IgD-negative memory B cell (primary cell): ENCODE measurements around the gene ROCK2. TPM values are rescaled to one million over a fixed set of nuclear protein-coding genes. Genes with fewer than 3 reads are reported as not detected.

Source experiments
- H3K27ac Mint-ChIP-seq, 3 donors: one replicate each; pipeline ENCODE4 v1.8.0; 2020 to 2022; ENCODE audit warnings: mild to moderate bottlenecking in 3 of 3, mixed read lengths in 3 of 3, moderate library complexity in 1 of 3
- H3K27me3 Mint-ChIP-seq: one replicate; pipeline ENCODE4 v1.8.0; 2021; ENCODE audit warnings: mixed read lengths
- H3K36me3 Mint-ChIP-seq: one replicate; pipeline ENCODE4 v1.8.0; 2020; ENCODE audit warnings: mild to moderate bottlenecking, mixed read lengths
- H3K4me1 Mint-ChIP-seq, 3 donors: one replicate each; pipeline ENCODE4 v1.8.0; 2020 to 2022; ENCODE audit warnings: mixed read lengths in 3 of 3, mild to moderate bottlenecking in 1 of 3
- H3K4me3 Mint-ChIP-seq, 4 donors: one replicate each; pipeline ENCODE4 v1.8.0; 2020 to 2022; ENCODE audit warnings: mild to moderate bottlenecking in 4 of 4, mixed read lengths in 4 of 4, moderate library complexity in 3 of 4
- H3K9me3 Mint-ChIP-seq, 3 donors: one replicate each; pipeline ENCODE4 v1.8.0; 2020 to 2021; ENCODE audit warnings: mixed read lengths in 3 of 3, mild to moderate bottlenecking in 1 of 3
- polyA plus RNA-seq: library from polyadenylated mRNA; unstranded; fragments of 300-500 nt; fragmentation: Illumina TruSeq; gene quantifications from one replicate; pipeline ENCODE4 v1.2.3, GENCODE V29; 2021

Gene ROCK2
- polyA plus RNA-seq, 1 donor from 2014 or later: 13.3 TPM

DNA sequence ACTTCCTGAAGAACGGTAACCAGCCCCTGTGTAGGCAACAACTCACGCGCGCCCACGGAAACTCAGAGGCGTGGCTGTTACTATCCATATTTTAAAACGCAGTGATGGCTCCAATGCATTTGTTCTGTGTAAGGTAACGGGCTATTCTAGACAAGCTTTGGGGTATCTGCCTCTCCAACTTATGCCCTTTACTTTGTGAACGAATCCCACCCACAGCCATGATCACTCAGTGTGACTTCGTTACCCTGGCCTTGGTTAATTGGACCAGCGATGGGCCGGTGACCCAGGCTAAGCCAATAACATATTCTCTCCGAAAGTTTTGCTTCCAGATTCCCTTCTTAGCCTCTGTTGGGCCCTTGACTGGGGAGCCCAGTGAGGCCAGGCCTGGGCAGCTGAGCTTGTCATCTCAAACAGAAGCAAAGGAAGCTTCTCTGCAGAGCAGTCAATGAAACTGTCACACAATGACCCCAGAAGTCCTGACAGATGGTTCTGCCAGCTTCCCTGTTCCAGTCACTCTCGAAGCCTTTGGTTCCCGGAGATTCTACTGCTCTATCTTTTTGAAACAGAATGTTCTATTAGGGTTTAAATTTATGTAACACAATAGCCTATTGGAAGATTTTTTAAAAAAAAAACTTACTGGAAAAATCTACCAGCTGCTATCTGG lies 30.7 kb upstream of the ROCK2 start:
- no peaks in the 10 kb centered on the region for H3K9me3 Mint-ChIP-seq
- no peaks in the 10 kb centered on the region for H3K27me3 Mint-ChIP-seq
- H3K36me3 Mint-ChIP-seq: no peaks in the 10 kb centered on the region
- peaks cover 47 to 51% (median 50%) of the 10 kb centered on the region in 3 donors for H3K4me1 Mint-ChIP-seq
- peak overlapping the region; percentile 82 to 97 (median 93) for H3K27ac Mint-ChIP-seq
- H3K4me3 Mint-ChIP-seq: peak overlapping the region; percentile 48 to 87 (median 76)

DNA sequence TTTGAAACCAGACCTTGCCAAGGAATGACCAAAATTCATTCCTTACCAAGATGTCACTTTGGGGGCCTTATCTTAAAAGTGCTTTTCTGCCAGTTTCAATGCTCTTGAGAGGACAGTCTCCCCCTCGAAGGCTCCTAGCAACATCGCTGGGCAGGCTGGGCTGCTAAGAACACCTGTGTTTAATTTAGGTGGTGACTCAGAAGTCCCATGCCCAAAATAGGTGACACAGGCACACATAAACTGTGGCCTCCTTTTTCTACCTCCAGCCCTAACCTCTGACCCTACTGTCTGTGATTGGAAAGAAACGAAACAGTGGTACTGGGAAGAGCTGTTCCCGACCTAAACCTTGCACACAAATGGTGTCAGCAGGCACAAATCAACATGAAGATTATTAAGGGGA lies 28.7 kb upstream of the ROCK2 start:
- H3K4me1 Mint-ChIP-seq: peaks cover 35 to 40% (median 37%) of the 10 kb centered on the region in 3 donors
- peak overlapping the region in 2 of 3 donors; percentile 93 to 97 for H3K27ac Mint-ChIP-seq
- no peaks in the 10 kb centered on the region for H3K9me3 Mint-ChIP-seq
- H3K36me3 Mint-ChIP-seq: no peaks in the 10 kb centered on the region
- H3K4me3 Mint-ChIP-seq: peak overlapping the region in 2 of 4 donors; percentile 3 to 87
- peaks cover 3% of the 10 kb centered on the region for H3K27me3 Mint-ChIP-seq

DNA sequence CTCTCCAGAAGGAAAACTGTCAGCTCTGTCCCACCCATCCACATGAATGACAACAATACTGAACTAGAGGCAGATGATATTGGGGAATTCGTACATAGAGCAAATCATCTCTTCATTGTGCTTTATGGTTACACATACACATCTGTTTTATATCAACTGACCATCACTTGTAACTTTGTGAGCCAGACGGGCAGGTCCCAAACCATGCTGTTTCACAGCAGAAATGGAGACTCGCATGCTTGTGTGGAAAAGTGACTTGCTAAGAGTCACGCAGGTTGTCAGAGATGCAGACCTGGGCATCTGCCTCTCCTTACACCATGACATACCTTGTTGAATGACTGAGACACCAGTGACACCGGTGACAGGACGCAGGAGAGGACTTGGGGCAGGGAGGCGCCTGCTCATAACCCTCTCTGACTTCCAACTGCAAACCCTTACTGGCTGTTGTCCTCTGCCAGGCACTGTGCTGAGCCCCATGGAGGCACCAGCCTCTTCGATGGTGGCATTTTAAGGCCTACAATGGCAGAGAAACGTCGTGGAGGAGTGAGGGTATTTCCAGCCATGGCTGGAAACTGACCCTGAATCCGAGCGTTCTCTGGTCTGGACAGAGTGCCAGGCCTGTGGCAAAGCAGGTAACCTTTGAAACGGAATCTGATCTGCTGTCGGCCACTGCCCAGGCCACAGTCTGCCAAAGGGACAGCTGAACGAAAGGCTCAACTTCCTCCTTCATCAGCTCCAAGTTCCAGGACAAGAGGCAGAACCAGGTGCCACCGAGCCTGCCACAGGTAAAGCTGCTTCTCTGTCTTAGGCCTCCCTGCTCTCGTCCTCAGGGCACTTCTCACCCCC lies 26.9 kb upstream of the ROCK2 start:
- peaks cover 28 to 31% (median 28%) of the 10 kb centered on the region in 3 donors for H3K4me1 Mint-ChIP-seq
- peak overlapping the region in 1 of 4 donors; percentile 12 for H3K4me3 Mint-ChIP-seq
- no peak overlapping the region for H3K27ac Mint-ChIP-seq
- no peaks in the 10 kb centered on the region for H3K36me3 Mint-ChIP-seq
- peaks cover 4% of the 10 kb centered on the region for H3K27me3 Mint-ChIP-seq
- no peaks in the 10 kb centered on the region for H3K9me3 Mint-ChIP-seq

DNA sequence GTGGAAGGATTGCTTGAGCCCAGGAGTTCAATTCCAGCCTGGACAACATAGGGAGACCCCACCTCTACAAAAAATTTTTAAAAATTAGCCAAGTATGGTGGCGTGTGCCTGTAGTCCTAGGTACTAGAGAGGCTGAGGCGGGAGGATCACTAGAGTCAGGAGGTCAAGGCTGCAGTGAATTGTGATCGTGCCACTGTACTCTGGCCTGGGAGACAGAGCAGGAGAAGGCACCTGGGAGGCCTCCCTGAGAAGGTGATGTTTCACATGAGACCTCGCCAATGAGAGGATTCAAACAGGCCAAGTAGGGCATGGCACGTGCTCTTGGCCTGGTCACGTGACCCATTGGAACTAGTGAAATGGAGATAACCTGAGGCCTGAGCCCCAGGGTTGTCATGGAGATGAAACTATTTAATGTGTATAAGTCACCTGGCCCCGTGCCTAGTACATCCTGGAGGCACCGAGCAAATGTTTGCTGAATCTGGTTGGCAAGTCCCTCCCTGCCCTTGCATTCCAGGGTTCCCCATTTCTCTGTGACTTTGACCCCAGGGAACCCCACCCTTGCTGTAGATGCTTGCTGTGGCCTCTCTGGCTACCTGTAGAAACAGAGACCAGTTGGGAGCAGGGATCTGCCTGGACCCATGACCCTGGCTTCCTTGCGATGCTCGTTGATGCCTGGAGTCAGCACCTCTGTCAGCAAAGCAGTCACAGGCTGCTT lies 26.1 kb upstream of the ROCK2 start:
- peak overlapping the region in 2 of 4 donors; percentile 12 to 27 for H3K4me3 Mint-ChIP-seq

DNA sequence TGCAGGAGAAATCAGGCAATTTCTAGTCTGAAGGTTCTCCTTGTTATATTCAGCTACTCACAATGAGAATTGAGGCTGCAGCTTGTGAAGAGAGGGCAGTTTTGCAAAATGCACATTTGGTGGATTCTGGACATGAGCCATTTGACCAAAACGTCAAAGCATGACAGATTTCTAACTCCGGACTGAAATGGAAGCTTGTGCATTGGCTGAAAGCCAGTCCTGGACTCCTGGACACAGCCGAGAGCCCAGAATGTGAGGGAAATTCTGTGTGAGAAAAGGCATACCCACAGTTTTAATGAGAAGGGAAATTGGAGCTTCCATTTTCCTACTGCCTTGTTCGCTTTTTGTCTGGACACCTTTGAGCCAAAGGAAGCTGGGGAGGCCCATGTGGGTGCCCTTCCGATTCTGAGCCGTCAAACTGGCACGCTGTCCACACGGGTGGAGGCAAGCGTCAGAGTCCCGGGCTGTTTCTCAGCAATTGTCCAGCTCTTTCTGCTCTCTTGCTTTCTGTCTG lies 23.7 kb upstream of the ROCK2 start:
- Mint-ChIP-seq H3K4me3 (no peak overlapping the region), H3K27ac (no peak overlapping the region), H3K36me3 (no peaks in the 10 kb centered on the region)

More for the DNA sequence above, 26.1 kb upstream of the ROCK2 start:
- H3K9me3 Mint-ChIP-seq: no peaks in the 10 kb centered on the region
- peaks cover 25 to 31% (median 28%) of the 10 kb centered on the region in 3 donors for H3K4me1 Mint-ChIP-seq
- H3K36me3 Mint-ChIP-seq: no peaks in the 10 kb centered on the region
- no peak overlapping the region for H3K27ac Mint-ChIP-seq
- H3K27me3 Mint-ChIP-seq: peaks cover 6% of the 10 kb centered on the region

DNA sequence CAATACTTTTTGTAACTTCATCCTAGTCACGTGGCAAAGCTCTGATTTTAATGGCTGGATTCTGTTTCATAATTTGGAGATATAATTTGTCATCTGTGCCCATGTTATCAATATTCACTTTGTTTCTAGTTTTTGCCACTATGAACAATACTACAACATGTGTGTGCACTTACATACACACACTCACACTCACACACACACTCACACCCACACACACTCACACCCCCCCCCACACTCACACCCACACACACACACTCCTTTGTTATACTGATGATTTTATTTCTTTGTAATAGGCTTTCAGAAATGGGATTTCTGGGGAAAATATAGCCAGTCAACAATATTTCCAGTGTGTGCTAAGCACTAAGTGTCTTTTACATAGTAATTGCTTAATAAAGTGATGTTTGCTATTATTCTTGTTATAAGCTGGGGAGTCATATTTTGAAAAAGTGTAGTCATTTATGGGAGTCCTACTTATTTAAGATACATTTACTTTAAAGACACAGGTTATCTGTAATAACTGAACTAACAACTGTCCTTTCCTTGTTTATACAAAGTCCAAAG lies 22.8 kb upstream of the ROCK2 start:
- H3K9me3 Mint-ChIP-seq: no peaks in the 10 kb centered on the region
- peaks cover 6% of the 10 kb centered on the region for H3K27me3 Mint-ChIP-seq
- no peaks in the 10 kb centered on the region for H3K36me3 Mint-ChIP-seq
- H3K27ac Mint-ChIP-seq: no peak overlapping the region
- H3K4me1 Mint-ChIP-seq: peaks cover 0 to 3% (median 0%) of the 10 kb centered on the region in 3 donors
- no peak overlapping the region for H3K4me3 Mint-ChIP-seq

More for the DNA sequence above, 23.7 kb upstream of the ROCK2 start:
- Mint-ChIP-seq H3K27me3 (peaks cover 6% of the 10 kb centered on the region), H3K9me3 (no peaks in the 10 kb centered on the region), H3K4me1 (peaks cover 6 to 9% (median 7%) of the 10 kb centered on the region in 3 donors)

DNA sequence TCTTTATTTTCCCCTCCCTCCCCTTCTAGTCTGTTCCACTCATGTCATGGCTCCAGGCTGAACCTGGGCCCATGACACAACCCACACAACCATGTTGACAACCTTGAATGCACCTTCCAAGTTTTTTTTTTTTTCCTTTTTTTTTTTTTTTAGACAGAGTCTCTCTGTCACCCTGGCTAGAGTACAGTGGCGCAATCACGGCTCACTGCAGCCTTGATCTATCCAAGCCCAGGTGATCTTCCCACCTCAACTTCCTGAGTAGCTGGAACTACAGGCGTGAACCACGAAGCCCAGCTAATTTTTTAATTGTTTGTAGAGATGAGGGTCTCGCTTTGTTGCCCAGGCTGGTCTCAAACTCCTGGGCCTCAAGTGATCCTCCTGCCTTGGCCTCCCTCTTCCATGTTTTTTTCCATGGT lies 21.9 kb upstream of the ROCK2 start:
- Mint-ChIP-seq H3K27me3 (peaks cover 6% of the 10 kb centered on the region), H3K36me3 (no peaks in the 10 kb centered on the region), H3K4me3 (no peak overlapping the region), H3K27ac (no peak overlapping the region), H3K4me1 (no peaks in the 10 kb centered on the region), H3K9me3 (no peaks in the 10 kb centered on the region)

DNA sequence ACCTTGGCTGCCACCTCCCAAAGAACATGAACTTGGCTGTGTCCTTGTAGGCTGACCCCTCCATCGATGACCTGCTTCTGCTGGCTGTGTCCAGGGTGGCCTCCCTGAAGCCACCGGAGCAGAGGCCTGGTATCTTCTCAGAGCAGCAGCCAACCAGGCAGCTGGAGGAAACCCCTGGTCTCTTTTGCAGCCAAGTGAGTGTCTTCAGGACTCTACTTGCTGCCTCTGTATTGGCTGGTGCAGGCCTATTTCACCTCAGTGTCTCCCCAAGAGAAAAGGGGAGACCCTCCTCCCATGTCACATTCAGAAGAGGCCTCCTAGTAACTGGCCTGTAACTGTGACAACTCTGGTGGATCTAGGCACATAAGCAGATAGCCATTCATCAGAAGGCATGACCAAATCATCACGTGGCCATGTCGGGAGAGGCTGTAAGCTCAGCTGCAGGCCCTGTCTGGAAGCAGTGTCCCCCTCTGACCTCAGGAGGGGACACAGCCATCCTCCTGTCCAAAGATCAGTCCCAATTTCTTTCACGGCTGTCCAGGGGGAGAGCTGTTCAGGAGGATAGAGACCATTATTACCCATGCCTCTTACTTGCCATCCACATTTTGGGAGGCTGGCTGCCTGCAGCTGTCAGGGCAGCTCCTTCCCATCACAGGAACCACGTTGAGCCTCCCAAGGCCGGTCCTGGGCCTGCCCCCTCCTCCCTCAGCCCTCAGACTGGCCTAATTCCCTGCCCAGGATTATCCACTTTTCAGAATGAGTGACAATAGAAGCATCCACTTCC lies 20.9 kb upstream of the ROCK2 start:
- no peak overlapping the region for H3K27ac Mint-ChIP-seq
- peaks cover 6% of the 10 kb centered on the region for H3K27me3 Mint-ChIP-seq
- H3K4me1 Mint-ChIP-seq: no peaks in the 10 kb centered on the region
- no peak overlapping the region for H3K4me3 Mint-ChIP-seq
- H3K36me3 Mint-ChIP-seq: no peaks in the 10 kb centered on the region
- no peaks in the 10 kb centered on the region for H3K9me3 Mint-ChIP-seq

DNA sequence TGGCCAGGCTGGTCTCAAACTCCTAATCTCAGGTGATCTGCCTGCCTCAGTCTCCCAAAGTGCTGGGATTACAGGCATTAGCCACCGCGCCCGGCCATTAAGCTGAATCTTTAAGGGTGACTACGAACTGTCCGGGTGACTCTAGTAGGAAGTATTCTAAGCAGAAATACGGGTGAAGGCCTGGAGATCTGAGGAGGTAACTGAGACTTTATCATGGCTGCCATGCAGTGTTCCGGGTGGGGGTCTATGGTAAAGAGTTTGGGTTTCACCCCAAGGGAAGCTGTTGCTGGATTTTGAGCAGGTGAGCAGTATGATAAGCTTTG lies 20.1 kb upstream of the ROCK2 start:
- no peak overlapping the region for H3K4me3 Mint-ChIP-seq
- H3K4me1 Mint-ChIP-seq: no peaks in the 10 kb centered on the region
- H3K36me3 Mint-ChIP-seq: no peaks in the 10 kb centered on the region
- H3K9me3 Mint-ChIP-seq: no peaks in the 10 kb centered on the region
- H3K27me3 Mint-ChIP-seq: peaks cover 6% of the 10 kb centered on the region
- no peak overlapping the region for H3K27ac Mint-ChIP-seq

DNA sequence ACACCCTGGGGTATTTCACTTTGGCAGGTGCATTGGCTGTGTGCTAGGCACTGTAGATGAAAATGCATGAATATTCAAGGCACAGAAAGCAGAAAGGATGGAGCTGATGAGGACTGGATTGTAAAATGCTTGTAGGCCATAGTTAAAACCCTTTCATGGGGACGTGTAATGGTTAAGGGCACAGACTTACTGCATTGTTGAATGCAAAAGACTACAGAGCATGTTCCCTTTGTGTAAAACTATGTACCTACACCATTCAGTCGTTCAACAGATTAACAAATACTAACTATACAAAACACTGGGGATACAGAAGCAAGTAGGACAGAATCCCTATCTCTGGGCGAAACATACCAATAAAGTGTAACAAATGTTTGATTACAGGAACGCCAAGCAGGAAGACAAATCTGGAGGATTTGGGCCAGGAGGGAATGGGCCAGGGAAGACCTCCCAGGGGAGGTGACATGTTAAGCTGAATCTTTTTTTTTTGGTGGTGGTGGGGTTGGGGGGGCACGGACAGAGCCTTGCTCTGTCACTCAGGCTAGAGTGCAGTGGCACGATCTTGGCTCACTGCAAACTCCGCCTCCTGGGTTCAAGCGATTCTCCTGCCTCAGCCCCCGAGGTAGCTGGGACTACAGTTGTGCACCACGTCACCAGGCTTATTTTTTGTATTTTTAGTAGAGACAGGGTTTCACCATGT lies 19.6 kb upstream of the ROCK2 start:
- Mint-ChIP-seq H3K9me3 (no peaks in the 10 kb centered on the region), H3K27ac (no peak overlapping the region), H3K4me1 (no peaks in the 10 kb centered on the region), H3K4me3 (no peak overlapping the region), H3K36me3 (no peaks in the 10 kb centered on the region), H3K27me3 (peaks cover 4% of the 10 kb centered on the region)

DNA sequence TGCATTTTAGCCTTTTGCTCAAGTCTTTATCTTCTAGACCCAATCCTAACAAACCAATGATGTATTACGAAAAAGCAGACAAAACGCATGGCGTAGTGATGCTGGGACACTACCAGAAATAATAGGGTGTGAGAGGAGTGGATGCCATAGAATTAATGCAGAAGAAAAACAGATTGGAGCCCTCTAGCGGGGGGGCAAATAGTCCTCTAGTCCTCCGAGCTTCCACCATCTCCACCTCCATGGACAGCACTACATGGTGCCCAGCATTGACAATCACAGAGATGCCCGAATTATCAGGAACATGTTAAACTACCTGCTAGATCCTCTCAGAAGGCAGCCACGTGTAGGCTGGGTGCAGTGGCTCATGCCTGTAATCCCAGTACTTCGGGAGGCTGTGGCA lies 15.4 kb upstream of the ROCK2 start:
- no peaks in the 10 kb centered on the region for H3K4me1 Mint-ChIP-seq
- no peaks in the 10 kb centered on the region for H3K27me3 Mint-ChIP-seq
- H3K36me3 Mint-ChIP-seq: no peaks in the 10 kb centered on the region
- no peaks in the 10 kb centered on the region for H3K9me3 Mint-ChIP-seq
- no peak overlapping the region for H3K27ac Mint-ChIP-seq
- H3K4me3 Mint-ChIP-seq: no peak overlapping the region

DNA sequence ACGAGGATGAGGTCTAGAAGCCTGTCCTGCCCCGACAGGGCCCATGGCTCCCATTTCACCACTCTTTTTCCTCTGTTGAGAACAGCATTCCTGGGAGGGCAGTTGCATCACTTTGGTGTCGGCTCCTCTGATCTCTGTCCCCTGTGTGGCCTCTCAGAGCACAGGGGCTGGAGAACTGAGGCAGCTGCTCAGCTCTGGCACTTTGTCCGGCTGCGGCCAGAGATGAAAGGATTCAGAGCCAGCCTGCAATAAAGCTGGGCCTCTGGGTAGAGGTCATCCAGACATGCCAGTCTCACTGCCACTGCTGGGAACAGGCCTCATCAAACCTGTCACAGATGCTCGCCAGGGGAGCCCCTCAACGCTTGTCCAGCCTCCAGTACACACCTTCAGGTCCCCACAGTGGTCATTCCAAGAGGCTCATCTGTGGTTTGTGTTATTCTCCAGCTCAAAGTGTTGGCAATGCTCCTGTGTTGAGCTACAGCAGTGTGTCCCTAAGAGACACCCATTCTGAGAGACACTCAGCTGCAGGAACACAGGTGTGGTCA lies 13.1 kb upstream of the ROCK2 start:
- peak overlapping the region in 1 of 4 donors; percentile 37 for H3K4me3 Mint-ChIP-seq
- no peaks in the 10 kb centered on the region for H3K9me3 Mint-ChIP-seq
- no peak overlapping the region for H3K27ac Mint-ChIP-seq
- peaks cover 0 to 1% (median 0%) of the 10 kb centered on the region in 3 donors for H3K4me1 Mint-ChIP-seq
- peaks cover 1% of the 10 kb centered on the region for H3K27me3 Mint-ChIP-seq
- no peaks in the 10 kb centered on the region for H3K36me3 Mint-ChIP-seq

DNA sequence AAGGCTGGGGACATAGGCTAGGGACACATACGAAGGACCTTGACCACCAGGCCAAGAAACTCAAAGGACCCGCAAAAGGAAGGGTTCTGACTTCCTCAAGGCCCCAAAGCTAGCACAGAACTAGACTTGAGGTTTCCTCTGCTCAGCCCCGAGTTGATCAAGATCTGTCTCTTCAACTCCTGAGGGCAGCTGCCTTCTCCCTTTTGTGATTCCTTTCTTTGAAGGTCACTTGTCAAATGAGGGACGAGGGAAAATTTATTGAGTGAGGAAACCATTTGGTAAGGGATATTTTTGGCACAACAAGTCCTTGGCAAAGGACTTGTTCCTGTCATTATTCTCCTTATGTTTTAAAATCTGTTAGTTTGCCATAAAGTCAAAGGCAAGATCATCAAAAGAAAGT lies 12.3 kb upstream of the ROCK2 start:
- H3K27me3 Mint-ChIP-seq: peaks cover 1% of the 10 kb centered on the region
- peaks cover 0 to 1% (median 0%) of the 10 kb centered on the region in 3 donors for H3K4me1 Mint-ChIP-seq
- no peaks in the 10 kb centered on the region for H3K36me3 Mint-ChIP-seq
- no peaks in the 10 kb centered on the region for H3K9me3 Mint-ChIP-seq
- no peak overlapping the region for H3K27ac Mint-ChIP-seq
- no peak overlapping the region for H3K4me3 Mint-ChIP-seq
